HepG2 (cell line): ENCODE results near the gene NFXL1. TPM values are rescaled to one million over a fixed set of nuclear protein-coding genes. Genes with fewer than 3 reads are reported as not detected.

ENCODE experiments used
- EP300 ChIP-seq, 3 experiments: sonication (generic) in 1 of 3; formaldehyde crosslinking in 1 of 3; IDR thresholded peaks; 2 replicates each; pipeline versions ENCODE4 v1.5.1 to v1.6.1; 2011 to 2020; ENCODE audit warnings: low read depth in 2 of 3, low read length in 2 of 3, borderline replicate concordance in 1 of 3, improper control_type of control experiment in 1 of 3, mild to moderate bottlenecking in 1 of 3, missing genetic modification reagents in 1 of 3, moderate library complexity in 1 of 3
- GFI1 ChIP-seq: sonication (generic); formaldehyde crosslinking; IDR thresholded peaks from 2 replicates; pipeline ENCODE4 v1.5.0; 2020; ENCODE audit warnings: missing genetic modification reagents, mild to moderate bottlenecking, borderline replicate concordance
- MAFF ChIP-seq: IDR thresholded peaks from 2 replicates; pipeline ENCODE4 v1.6.1; 2011; ENCODE audit warnings: low read depth, low read length, improper control_type of control experiment
- ZNF292 ChIP-seq: sonication (generic); formaldehyde crosslinking; IDR thresholded peaks from 2 replicates; pipeline ENCODE4 v1.8.1; 2022; ENCODE audit warnings: mild to moderate bottlenecking, low read depth, missing genetic modification reagents, borderline replicate concordance
- ZNF329 ChIP-seq: sonication (generic); formaldehyde crosslinking; IDR thresholded peaks from 2 replicates; pipeline ENCODE4 v1.9.0; 2021; ENCODE audit warnings: low read depth, mild to moderate bottlenecking, missing genetic modification reagents
- ZNF740 ChIP-seq: sonication (generic); formaldehyde crosslinking; IDR thresholded peaks from 2 replicates; pipeline ENCODE4 v1.4.0; 2020; ENCODE audit warnings: missing genetic modification reagents
- polyA plus RNA-seq, 8 experiments: library from polyadenylated mRNA; depleted of rRNA in 3 of 8; stranded (reverse) in 7 of 8; unstranded in 1 of 8; fragments of >200 nt; fragmentation: Illumina TruSeq in 4 of 8; extraction: Trizol in 4 of 8; gene quantifications; 2 replicates each; pipeline versions ENCODE4 v1.2.1 to v1.2.3, GENCODE V29; 2011 to 2016; ENCODE audit warnings: low read depth in 4 of 8, missing spikeins in 1 of 8, mixed read lengths in 1 of 8; ENCODE audit not compliant: insufficient read depth in 1 of 8
- total RNA-seq, 5 experiments: library from RNA; depleted of rRNA; stranded (reverse); fragments of >200 nt; fragmentation: Illumina TruSeq; extraction: Trizol; gene quantifications; 2 replicates each; pipeline ENCODE4 v1.2.3, GENCODE V29; 2016; ENCODE audit warnings: low read depth in 1 of 5
- TF ChIP-seq, protein P1 (sequence below): sonication (generic); formaldehyde crosslinking; IDR thresholded peaks from 2 replicates; pipeline ENCODE4 v1.4.0; 2020; ENCODE audit warnings: missing genetic modification reagents; ENCODE audit errors: not compliant biosample characterization
- TF ChIP-seq, protein P2 (sequence below): IDR thresholded peaks from 2 replicates; pipeline ENCODE4 v1.6.1; 2012; ENCODE audit warnings: low read depth, low read length, improper control_type of control experiment

NFXL1 gene
- total and polyA plus RNA-seq, 2 of the 13 experiments (the other 11 are each of a cell fraction or from before 2014, with no cell fraction given), result 12.0 to 18.6 TPM

GRCh38 chr4:47876784-47877546 is 37.4 kb downstream of the NFXL1 start (continued):
- TF ChIP-seq, protein P1, sequence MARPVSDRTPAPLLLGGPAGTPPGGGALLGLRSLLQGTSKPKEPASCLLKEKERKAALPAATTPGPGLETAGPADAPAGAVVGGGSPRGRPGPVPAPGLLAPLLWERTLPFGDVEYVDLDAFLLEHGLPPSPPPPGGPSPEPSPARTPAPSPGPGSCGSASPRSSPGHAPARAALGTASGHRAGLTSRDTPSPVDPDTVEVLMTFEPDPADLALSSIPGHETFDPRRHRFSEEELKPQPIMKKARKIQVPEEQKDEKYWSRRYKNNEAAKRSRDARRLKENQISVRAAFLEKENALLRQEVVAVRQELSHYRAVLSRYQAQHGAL (CRISPR knock-in tag), result no peak
- TF ChIP-seq EP300 (IDR thresholded peaks at IDR 0.05; ENCODE audit: low read depth in 2 of 2, low read length in 2 of 2), result peak in 1 of 2 experiments; percentile 69; a peak in 2 of 4 replicates
- TF ChIP-seq EP300 (CRISPR knock-in tag; IDR thresholded peaks at IDR 0.05; ENCODE audit: borderline replicate concordance), result no peak
- no peak for TF ChIP-seq ZNF329 (CRISPR knock-in tag)
- TF ChIP-seq, protein P2, sequence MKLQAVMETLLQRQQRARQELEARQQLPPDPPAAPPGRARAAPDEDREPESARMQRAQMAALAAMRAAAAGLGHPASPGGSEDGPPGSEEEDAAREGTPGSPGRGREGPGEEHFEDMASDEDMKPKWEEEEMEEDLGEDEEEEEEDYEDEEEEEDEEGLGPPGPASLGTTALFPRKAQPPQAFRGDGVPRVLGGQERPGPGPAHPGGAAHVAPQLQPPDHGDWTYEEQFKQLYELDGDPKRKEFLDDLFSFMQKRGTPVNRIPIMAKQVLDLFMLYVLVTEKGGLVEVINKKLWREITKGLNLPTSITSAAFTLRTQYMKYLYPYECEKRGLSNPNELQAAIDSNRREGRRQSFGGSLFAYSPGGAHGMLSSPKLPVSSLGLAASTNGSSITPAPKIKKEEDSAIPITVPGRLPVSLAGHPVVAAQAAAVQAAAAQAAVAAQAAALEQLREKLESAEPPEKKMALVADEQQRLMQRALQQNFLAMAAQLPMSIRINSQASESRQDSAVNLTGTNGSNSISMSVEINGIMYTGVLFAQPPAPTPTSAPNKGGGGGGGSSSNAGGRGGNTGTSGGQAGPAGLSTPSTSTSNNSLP, result peak; percentile 47; the same call in 1 of the 2 replicates
- 0 out of 2 replicates have a peak, but pooled peaks have one; percentile 19 for TF ChIP-seq GFI1
- no peak for TF ChIP-seq ZNF292
- TF ChIP-seq ZNF740 (CRISPR knock-in tag), result no peak
- TF ChIP-seq MAFF, result no peak
- TF ChIP-seq, all 625 proteins: peak for 13
